GM21515 (cell line): ENCODE data around the gene RHOB.
"Not testable (repeated sequence)": the region's sequence is repeated elsewhere in the genome, so short reads cannot be mapped to it uniquely, and the experiment has no call there.

ENCODE experiments used
- ATAC-seq: cut with Tn5 transposase; IDR thresholded peaks from one replicate; pipeline ENCODE4 v1.9.1; 2021; ENCODE audit not compliant: unreplicated experiment

The RHOB gene

GRCh38 chr2:20451761-20452499 is 5.1 kb downstream of the RHOB start:
- ATAC-seq = no peak

GRCh38 chr2:20452551-20452950 is 5.7 kb downstream of the RHOB start:
- ATAC-seq = no peak

GRCh38 chr2:20453087-20453486 is 6.2 kb downstream of the RHOB start:
- ATAC-seq = no peak

- ATAC-seq = no peak
Measured at GRCh38 chr2:20454036-20454981, 7.4 kb downstream of the RHOB start.

GRCh38 chr2:20455076-20455587 is 8.3 kb downstream of the RHOB start:
- no peak for ATAC-seq

GRCh38 chr2:20456116-20456571 is 9.3 kb downstream of the RHOB start:
- no peak for ATAC-seq

- ATAC-seq = no peak
Measured at GRCh38 chr2:20456636-20457426, 10.0 kb downstream of the RHOB start.

GRCh38 chr2:20457661-20458630 is 11.1 kb downstream of the RHOB start:
- ATAC-seq = no peak

- not testable (repeated sequence) for ATAC-seq
Measured at GRCh38 chr2:20458737-20459484, 12.0 kb downstream of the RHOB start.

GRCh38 chr2:20465716-20466394 is 19.0 kb downstream of the RHOB start:
- no peak for ATAC-seq

- no peak for ATAC-seq
Measured at GRCh38 chr2:20467789-20468548, 21.1 kb downstream of the RHOB start.

- no peak for ATAC-seq
Measured at GRCh38 chr2:20468549-20469500, 22.0 kb downstream of the RHOB start.

- ATAC-seq = no peak
Measured at GRCh38 chr2:20469595-20469994, 22.7 kb downstream of the RHOB start.

GRCh38 chr2:20470211-20470610 is 23.3 kb downstream of the RHOB start:
- ATAC-seq = no peak

GRCh38 chr2:20471148-20471547 is 24.3 kb downstream of the RHOB start:
- ATAC-seq = no peak

GRCh38 chr2:20471902-20472559 is 25.2 kb downstream of the RHOB start:
- ATAC-seq = no peak
